Erythroblast (primary cell): ENCODE data around the gene UBE2U.
"Not testable (repeated sequence)": the region's sequence is repeated elsewhere in the genome, so short reads cannot be mapped to it uniquely, and the experiment has no call there.

Source experiments
- GATA1 ChIP-seq: IDR thresholded peaks from 2 replicates; pipeline ENCODE4 v1.6.1; 2011; ENCODE audit warnings: low read depth, mild to moderate bottlenecking, control low read depth, low read length, moderate library complexity
- POLR2A ChIP-seq: IDR thresholded peaks from 2 replicates; pipeline ENCODE4 v1.6.1; 2011; ENCODE audit warnings: mild to moderate bottlenecking, low read length

GRCh38 chr1:64257233-64257632, 53.8 kb downstream of the UBE2U start:
- TF ChIP-seq POLR2A, GATA1: not testable (repeated sequence)
